ENCODE data around the gene RASA3.
"Not testable (repeated sequence)": the region's sequence is repeated elsewhere in the genome, so short reads cannot be mapped to it uniquely, and the experiment has no call there.

The RASA3 gene, protein sequence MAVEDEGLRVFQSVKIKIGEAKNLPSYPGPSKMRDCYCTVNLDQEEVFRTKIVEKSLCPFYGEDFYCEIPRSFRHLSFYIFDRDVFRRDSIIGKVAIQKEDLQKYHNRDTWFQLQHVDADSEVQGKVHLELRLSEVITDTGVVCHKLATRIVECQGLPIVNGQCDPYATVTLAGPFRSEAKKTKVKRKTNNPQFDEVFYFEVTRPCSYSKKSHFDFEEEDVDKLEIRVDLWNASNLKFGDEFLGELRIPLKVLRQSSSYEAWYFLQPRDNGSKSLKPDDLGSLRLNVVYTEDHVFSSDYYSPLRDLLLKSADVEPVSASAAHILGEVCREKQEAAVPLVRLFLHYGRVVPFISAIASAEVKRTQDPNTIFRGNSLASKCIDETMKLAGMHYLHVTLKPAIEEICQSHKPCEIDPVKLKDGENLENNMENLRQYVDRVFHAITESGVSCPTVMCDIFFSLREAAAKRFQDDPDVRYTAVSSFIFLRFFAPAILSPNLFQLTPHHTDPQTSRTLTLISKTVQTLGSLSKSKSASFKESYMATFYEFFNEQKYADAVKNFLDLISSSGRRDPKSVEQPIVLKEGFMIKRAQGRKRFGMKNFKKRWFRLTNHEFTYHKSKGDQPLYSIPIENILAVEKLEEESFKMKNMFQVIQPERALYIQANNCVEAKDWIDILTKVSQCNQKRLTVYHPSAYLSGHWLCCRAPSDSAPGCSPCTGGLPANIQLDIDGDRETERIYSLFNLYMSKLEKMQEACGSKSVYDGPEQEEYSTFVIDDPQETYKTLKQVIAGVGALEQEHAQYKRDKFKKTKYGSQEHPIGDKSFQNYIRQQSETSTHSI

DNA sequence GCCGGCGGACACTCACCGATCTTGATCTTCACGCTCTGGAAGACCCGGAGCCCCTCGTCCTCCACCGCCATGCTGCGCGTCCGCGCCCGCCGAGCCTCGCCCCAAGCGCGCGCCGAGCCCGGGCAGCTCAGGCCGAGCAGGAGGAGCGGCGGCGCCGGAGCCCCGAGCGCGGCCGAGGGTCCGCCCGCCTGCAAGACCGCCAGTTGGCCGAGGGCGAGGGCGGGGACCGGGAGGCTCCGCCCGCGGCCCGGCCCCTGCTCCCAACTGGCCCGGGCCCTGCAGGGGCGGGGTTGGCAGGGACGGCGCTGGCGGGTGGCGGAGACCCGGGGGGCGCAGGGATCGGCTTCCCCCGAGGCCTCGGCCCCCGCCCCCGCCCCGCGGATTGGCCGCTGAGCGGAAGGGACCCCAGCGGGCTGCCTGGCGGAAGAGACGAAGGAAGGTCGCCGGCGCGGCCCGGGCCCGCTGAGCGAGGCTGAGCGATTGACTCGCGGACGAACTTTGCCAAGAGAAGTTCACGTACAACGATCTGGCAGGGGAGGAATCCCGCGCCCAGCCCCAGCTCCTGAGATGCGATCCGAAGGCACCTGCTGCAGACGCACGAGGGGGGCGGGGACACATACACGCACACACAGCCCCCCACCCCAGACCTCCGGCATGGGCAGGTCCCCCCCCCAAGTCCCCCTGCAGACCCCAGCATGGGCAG is at the start of gene RASA3:
Gene RASA3, minus strand, starts transcription at position 205 of the 703 bp plus-strand sequence. Its CDS starts 134 bp downstream, at position 71.
- DNase-seq: peak; percentile 77

- DNase-seq: peak; percentile 69
Observed at GRCh38 chr13:114179087-114179658, 46.8 kb upstream of the RASA3 start, which contains the start of gene CFAP97D2. TSS of gene CFAP97D2 (plus strand) at chr13:114179257. CDS start at chr13:114179331, 74 bp downstream.

DNA sequence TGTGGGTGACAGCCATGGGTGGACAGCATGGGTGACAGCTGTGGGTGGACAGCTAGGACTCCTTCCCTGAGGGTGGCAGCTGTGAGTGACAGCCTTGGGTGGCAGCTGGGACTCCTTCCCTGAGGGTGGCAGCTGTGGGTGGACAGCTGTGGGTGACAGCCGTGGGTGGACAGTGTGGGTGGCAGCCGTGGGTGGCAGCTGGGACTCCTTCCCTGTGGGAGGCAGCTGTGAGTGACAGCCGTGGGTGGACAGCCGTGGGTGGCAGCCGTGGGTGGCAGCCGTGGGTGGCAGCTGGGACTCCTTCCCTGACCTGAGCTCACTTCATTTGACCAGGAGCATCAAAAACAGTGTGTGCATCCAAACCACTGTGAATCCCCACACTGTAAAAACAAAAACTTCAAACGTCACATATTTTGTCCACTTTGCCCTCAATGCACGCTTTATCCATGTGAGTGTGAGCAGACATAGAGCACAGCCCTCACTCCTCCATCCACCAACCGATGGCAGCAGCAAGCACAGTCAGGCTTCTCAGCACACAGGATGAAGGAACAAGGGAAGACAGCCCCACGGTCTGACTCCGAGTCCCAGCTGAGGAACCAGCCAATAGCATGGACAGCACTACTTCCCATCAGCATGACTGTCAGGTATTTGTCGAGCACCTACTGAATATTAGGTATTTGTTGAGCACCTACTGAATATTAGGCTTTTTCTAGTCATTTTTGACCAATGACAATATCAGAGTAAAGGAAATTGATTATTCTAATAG is 45.0 kb upstream of the RASA3 start:
- no peak for DNase-seq

DNA sequence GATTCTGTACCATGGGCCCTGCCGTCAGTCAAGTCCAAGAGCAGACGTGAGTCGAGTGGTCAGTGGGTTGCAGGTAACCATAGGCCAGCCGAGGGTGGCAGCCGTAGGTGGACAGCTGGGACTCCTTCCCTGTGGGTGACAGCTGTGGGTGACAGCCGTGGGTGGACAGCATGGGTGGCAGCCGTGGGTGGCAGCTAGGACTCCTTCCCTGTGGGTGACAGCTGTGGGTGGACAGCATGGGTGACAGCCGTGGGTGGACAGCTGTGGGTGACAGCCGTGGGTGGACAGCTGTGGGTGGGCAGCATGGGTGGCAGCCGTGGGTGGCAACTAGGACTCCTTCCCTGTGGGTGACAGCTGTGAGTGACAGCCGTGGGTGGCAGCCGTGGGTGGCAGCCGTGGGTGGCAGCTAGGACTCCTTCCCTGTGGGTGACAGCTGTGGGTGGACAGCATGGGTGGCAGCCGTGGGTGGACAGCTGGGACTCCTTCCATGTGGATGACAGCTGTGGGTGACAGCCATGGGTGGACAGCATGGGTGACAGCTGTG is 44.0 kb upstream of the RASA3 start:
- DNase-seq: not testable (repeated sequence)

DNA sequence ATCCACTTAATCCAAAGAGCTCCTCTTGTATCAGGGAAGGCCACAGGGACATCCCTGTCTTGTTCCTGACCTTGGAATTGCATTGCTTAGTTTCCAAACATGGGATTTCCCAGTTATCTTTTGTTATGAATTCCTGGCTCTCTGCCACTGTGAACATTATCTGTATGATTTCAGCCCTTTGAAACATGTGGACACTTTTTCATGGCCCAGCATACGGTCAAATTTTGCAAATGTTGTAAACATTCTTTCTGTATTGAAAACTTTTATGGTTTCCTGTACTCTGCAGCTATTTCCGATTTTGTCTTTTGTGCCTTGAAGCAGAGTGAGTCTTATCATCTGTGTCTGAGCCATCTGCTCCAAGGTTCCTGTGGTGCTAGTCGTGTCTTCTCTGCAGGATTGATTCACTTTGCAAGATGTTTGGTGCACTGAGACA is 42.1 kb upstream of the RASA3 start:
- DNase-seq: no peak

DNA sequence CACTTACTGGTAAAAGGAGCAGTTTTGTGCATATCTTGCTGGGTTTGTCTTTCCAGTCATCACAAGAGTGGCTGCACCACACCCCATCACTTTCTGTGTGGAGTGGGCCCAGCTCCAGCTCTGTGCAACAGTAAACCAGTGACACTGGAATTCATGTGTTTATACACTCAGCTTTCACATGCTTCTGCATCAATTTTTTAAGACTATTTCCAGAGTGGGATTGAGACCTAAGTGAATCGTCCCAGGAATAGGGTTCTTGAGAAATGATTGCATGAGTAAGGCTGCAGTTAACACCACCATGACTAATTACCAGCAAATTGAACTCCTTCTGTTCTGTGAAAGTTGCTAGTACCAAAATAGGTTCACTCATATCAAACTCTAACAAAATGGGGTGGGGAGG is 41.3 kb upstream of the RASA3 start:
- no peak for DNase-seq

- no peak for DNase-seq
Observed at GRCh38 chr13:114173272-114173671, 40.8 kb upstream of the RASA3 start.

DNA sequence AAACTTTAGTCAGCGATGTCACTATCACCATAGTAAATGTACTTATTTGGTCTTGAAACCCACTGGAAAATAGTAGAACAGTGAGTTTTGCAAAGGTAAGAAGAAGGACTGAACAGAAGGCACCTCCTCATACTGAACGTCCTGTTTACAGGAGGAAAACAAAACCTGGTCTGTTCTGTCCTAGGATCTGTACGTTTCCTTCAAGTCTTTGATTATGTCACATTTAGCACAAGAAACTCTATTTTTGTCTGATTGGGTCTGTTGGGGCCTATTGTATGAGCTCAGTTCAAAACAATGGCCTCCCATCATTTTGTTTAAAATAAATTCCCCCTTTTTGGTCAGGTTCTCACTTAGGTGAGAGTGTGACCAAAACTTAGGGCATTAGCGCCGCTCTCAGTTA is 35.5 kb upstream of the RASA3 start:
- no peak for DNase-seq

DNA sequence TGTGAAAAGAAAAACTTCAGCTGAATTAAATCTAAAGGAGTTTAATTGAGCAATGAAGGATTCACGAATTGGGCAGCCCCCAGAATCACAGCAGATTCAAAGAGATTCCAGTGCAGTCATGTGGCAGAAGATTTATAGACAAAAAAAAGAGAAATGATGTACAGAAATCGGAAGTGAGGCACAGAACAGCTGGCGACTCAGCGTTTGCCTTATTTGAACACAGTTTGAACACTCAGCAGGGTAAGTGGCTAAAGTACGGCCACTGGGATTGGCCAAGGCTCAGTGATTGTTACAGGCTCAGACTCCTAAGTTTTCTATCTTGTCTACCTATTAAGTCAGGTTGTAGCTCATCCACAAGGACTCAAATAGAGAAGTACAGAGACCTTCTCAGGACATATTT is 35.0 kb upstream of the RASA3 start:
- DNase-seq: no peak

DNA sequence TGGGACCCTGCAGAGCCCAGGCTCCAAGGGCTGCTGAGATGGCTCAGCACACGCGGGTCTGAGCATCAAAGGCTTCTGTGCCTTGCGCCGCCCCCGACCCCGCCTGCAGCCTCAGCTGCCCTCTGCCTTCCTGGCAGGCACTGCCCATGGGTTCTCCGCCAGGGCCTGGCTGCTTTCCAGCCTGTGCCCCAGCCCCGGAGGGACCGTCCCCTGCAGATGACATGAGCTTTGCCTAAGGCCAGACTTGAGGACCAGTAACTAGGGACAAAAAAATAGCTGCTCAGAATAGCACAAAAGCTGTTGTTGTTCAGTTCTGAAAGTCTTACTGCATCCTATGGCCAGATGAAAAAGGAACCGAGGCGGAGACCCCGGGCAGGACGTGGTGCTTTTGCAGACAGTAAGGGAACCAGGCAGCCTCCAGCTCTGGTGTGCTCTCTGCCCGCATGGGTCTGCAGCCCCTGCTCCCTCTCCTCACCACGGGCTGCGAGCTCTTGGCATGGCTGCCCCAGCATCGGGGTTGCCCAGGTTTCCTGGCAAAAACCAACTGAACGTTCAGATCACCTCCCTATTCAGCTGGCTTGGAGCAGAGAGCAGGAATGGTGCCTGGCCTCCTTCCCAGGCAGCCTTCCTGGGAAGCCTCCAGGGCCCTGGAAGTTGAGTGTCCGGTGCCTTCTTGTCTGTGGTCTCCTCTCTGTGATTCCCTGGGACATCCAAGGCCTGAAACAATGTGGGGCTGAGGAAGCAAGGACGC is 34.1 kb upstream of the RASA3 start:
- DNase-seq: no peak

DNA sequence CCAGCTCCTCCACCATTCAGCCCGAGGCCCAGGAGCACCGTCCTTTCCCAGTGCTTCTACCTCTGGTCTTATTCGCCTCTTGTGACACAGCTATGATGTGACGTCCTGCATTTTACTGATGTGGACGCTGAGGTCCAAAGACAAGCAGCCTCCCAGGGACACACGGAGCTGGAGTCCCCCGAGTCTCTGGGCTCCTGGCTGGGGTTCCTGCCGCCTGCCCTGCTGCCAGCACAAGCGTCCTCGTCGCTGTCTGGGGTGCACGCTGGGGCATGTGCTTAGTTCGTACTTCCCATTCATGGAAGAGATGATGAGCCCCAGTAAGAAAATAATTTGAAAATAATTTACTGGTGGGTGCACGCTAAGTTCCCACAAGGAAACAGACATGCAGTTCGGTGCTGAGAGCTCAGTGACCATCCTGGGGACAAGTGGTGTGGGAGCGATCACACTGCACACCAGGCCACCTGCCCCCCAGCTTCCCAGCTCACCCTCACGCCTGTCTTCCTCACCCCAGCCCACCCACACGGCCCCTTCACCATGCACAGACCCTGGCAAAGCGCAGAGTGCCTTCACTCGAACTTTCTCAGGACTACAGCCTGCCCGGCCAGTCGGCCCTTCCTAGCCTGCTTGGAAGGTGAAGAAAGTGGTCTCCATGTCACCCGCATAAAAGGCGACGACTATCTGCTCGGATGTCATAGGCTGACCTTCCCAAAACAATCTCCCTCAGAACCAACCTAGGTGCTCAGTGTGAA is 32.4 kb upstream of the RASA3 start:
- no peak for DNase-seq

GRCh38 chr13:114164053-114164452 is 31.6 kb upstream of the RASA3 start:
- DNase-seq: no peak

GRCh38 chr13:114162533-114162922 is 30.1 kb upstream of the RASA3 start:
- no peak for DNase-seq

- DNase-seq: no peak
Observed at GRCh38 chr13:114161644-114162532, 29.5 kb upstream of the RASA3 start.

- DNase-seq: no peak
Observed at GRCh38 chr13:114161028-114161556, 28.7 kb upstream of the RASA3 start.

DNA sequence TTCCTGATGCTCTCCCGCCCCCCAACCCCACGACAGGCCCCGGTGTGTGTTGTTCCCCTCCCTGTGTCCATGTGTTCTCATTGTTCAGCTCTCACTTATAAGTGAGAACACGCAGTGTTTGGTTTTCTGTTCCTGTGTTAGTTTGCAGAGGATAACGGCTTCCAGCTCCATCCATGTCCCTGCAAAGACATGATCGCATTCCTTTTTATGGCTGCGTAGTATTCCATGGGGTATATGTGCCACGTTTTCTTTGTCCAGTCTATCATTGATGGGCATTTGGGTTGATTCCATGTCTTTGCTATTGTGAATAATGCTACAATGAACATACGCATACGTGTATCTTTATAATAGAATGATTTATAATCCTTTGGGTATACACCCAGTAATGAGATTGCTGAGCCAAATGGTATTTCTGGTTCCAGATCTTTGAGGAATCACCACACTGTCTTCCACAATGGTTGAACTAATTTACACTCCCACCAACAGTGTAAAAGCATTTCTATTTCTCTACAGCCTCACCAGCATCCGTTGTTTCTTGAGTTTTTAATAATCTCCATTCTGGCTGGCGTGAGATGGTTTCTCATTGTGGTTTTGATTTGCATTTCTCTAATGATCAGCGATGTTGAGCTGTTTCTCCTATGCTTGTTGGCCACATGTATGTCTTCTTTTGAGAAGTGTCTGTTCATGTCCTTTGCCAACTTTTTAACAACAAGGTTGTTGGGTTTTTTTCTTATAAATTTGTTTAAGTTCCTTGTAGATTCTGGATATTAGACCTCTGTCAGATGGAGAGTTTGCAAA is 26.6 kb upstream of the RASA3 start:
- not testable (repeated sequence) for DNase-seq

GRCh38 chr13:114157869-114158495 is 25.6 kb upstream of the RASA3 start:
- no peak for DNase-seq
